GM23338 (cell line): ENCODE results near the gene TPPP3.

ENCODE experiments used
- CREB1 ChIP-seq: fragments of 250-450 bp; sonication (Bioruptor Pico); IDR thresholded peaks from 2 replicates; pipeline ENCODE4 v1.5.0; 2020; ENCODE audit warnings: low read depth, mild to moderate bottlenecking, moderate library complexity
- CTCF ChIP-seq, 2 experiments: fragments of 200-600 bp in 1 of 2; sonication (generic) in 1 of 2; conservative IDR thresholded peaks; 2 replicates each; pipeline versions ENCODE4 v1.5.1 to v1.6.1; 2016 to 2017; ENCODE audit warnings: antibody characterized with exemption in 2 of 2, low read depth in 2 of 2, mild to moderate bottlenecking in 2 of 2, moderate library complexity in 1 of 2
- ETS1 ChIP-seq: IDR thresholded peaks from 2 replicates; pipeline ENCODE4 v1.6.1; 2016; ENCODE audit warnings: antibody characterized with exemption
- EZH2 ChIP-seq: fragments of 200-600 bp; sonication (generic); IDR thresholded peaks from one replicate; pipeline ENCODE4 v1.8.0; 2017; ENCODE audit warnings: antibody characterized with exemption, mild to moderate bottlenecking, low read depth; ENCODE audit not compliant: unreplicated experiment
- EZH2phosphoT487 ChIP-seq: fragments of 200-600 bp; sonication (generic); IDR thresholded peaks from one replicate; pipeline ENCODE4 v1.8.1; 2018; ENCODE audit warnings: antibody characterized with exemption; ENCODE audit not compliant: unreplicated experiment
- JUNB ChIP-seq: IDR thresholded peaks from one replicate; pipeline ENCODE4 v1.6.1; 2016; ENCODE audit warnings: antibody characterized with exemption; ENCODE audit not compliant: unreplicated experiment
- NANOG ChIP-seq: IDR thresholded peaks from 2 replicates; pipeline ENCODE4 v1.6.1; 2016; ENCODE audit warnings: antibody characterized with exemption, borderline replicate concordance
- POLR2AphosphoS5 ChIP-seq: IDR thresholded peaks from 2 replicates; pipeline ENCODE4 v1.6.1; 2016; ENCODE audit warnings: antibody characterized with exemption, low read depth
- ZNF114 ChIP-seq: fragments of 250-450 bp; sonication (Bioruptor Pico); IDR thresholded peaks from 2 replicates; pipeline ENCODE4 v1.5.0; 2020; ENCODE audit warnings: mild to moderate bottlenecking, moderate library complexity

- TF ChIP-seq CTCF (conservative IDR thresholded peaks at IDR 0.05; ENCODE audit: low read depth in 2 of 2) (no peak), ETS1 (no peak), EZH2 (no peak), ZNF114 (no peak), POLR2AphosphoS5 (no peak), EZH2phosphoT487 (no peak), CREB1 (CRISPR knock-in tag) (no peak), JUNB (no peak), NANOG (no peak)
Measured at GRCh38 chr16:67384778-67385510, 8.4 kb downstream of the TPPP3 start.
